HG02943 (cell line): ENCODE measurements around the gene TBXAS1.
"Not testable (repeated sequence)": the region's sequence is repeated elsewhere in the genome, so short reads cannot be mapped to it uniquely, and the experiment has no call there.

Experiments
- ATAC-seq: cut with Tn5 transposase; IDR thresholded peaks from one replicate; pipeline ENCODE4 v1.9.1; 2021; ENCODE audit warnings: mild to moderate bottlenecking, low read depth, moderate library complexity; ENCODE audit not compliant: unreplicated experiment

The TBXAS1 gene

DNA sequence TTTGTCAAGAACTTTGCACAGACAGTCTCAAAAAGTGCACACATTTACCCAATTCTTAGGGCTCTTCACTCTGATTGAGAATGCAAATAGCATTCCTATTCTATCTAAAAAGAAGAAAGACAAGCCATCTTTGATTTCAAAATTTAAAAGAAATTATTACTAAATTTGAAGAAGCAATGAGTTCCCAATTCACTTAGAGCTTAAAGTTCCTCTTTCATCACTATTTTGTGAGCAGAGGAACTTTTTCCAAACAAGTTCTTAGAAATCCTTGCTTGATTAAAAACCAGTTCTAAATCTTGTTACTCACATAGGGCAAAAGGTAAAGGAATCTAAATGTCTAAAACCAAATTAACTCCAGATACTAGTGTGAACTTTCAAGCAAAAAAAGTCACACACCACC, 56.4 kb downstream of the TBXAS1 start:
- no peak for ATAC-seq

DNA sequence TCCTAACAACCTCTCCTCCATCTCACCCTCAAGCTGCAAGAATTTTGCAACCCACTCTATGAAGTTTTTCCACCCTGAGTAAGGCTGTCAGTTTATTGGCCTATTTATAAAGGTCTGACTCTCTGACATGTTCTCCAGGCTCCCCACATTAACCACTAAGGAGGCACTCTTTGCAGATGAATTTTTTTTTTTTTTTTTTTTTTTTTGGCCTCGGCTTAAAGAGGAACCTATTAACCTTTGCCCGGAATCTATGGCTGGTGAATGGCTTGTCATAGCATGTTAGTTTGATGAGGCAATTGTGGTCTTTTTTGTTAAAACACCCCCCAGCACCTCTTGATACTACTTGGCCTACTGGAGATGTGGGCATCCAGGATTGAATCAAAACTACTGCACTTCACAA, 57.1 kb downstream of the TBXAS1 start:
- no peak for ATAC-seq

DNA sequence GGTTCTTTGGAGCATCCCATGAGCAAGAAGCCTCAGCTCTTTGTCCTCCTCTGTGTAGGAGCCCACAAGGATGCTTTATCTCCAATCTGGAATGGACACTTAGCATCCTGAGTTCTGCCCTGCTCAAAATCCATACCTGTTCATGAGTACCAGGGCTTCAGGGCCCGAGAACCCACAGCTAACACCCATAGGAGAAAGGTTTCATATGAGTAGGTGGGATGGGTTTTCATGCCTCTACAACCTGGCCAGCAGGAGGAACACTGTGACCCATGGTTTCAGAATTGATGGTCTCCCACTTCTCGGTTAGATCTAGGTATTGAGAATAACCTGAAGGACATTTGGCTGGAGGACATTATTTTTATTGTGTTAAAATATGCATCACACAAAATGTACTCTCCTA, 57.8 kb downstream of the TBXAS1 start:
- ATAC-seq: no peak

DNA sequence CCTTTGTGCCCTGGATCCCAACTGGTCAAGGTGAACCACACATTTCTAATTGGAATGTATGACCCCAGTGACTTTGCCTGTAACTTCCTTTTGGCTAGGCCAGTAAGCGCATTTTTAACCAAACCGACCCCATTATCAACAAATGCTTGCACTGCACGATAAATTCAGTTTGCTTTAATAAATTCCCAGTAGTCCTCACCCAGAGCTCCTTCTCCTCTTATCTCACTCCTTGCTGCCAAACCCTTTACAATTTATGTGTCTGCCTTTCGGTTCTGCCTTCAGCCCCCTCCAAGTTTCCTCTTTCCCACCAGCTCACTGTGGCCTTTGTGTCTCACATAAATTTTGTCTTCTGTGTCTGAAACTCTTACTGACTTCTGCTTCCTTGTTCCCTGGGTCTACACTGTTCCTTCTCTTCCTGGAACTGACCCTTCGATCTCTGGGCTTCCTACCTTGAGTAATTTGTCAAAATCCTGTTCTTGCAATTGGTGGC, 59.0 kb downstream of the TBXAS1 start:
- ATAC-seq: no peak

DNA sequence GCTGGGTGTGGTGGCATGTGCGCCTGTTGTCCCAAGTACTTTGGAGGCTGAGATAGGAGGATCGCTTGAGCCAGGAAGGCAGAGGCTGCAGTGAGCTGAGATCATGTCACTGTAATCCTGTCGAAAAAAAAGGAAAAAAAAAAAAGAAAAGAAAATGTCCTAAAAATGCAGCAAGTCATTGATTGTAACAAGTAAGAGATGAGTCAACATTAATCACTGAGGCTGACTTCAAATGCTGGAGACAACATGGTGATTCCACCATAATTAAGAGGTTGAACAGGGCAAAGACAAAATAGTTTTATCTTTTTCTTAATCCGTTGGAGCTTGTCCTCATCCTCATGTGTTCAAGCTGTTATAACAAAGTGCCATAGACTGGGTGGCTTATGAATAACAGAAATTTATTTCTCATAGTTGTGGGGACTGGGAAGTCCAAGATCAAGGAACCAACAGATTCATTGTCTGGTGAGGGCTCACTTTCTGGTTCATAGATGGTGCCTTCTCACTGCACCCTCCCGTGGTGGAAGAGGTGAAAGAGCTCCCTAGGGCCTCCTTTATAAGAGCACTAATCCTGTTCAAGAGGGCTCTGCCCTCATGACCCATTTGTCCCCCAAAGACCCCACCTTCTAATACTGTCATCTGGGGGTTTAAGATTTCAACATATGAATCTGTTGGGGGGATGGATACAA, 60.3 kb downstream of the TBXAS1 start:
- ATAC-seq: no peak

DNA sequence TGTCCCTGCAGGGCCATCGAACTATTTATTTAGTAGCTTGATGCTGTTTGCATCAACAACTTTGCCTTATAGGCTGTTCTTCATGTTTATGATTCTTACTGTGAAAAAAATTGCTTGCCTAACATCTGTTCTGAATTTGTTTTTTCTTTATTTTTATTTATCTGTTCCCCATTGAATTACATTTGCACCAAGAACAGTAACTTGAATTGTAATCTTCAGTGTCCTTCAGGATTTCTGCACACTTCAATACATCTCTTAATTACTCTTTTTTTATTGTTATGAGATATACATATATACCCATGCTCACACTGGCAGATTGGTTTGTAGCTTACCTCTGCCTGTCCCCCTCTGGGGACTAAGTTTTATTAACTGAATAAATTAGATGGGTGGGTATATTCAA, 64.4 kb downstream of the TBXAS1 start:
- ATAC-seq: no peak

DNA sequence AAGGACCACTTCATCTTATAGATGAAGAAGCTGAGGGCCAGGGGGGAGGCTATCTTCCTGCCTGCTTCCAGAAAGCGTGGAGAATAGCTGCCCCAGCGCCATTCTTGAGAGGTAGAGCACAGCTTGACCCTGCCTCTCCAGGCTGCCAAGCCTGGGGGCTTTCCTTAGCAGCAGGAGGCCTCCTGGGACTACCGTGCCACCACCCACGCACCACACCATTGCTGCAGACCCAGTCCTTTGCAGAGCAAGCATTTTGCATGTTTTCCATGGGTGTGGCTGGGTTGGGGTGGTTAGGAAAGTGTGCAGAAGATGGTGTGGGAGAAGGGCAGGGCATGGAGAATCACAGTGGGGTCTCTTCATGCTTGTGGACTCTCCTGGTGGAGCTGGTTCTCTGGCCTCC, 64.9 kb downstream of the TBXAS1 start:
- no peak for ATAC-seq

DNA sequence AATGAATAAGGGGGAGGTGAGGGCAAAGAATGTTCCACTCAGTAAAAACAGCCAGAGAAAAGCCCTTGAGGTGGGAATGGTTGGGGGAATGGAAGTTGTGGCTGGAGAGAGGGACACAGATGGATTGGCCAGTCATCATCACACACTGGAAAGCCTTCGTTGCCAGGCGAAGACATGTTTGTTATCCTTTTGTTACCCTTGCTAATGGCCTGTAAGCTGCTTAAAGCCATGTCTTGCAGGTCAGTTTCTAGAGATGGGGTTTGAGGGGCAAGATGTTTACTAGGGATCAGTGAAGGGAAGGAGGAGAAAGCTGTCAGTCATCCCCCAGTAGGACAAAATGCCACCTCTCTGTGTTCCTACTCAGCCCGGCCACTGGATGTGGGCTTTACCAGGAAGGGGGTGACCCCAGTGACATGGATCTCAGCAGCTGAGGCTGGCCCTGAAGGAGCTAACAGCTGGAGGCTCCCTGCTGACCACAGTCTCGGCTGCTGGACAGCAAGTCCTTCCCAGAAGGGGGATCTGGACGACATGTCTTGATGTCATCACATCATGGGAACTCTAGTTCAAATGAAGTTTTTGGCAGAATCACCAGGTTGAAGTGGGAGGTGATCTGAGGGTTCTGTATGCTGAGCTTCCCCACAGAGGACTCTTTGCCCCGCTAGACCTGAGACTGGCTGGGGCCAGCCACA, 66.2 kb downstream of the TBXAS1 start:
- ATAC-seq: no peak

DNA sequence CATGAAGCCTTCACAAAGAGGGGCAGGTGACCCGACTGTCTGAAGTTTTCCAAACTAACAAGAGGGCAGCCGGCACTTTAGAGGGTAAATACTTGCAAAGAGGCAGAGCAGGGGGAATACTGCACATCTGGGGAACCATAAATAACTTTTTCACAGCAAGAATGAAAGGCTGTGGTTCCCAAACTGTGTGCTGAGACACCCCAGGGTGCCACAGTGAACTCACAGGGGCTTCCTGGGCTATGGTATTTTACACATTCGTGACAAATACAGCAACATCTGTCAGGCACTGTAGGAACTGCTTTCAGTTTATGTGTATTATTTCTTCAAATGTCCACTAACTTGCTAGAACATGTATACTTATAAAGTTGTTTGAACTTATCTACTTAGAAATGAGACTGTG, 67.2 kb downstream of the TBXAS1 start:
- no peak for ATAC-seq

DNA sequence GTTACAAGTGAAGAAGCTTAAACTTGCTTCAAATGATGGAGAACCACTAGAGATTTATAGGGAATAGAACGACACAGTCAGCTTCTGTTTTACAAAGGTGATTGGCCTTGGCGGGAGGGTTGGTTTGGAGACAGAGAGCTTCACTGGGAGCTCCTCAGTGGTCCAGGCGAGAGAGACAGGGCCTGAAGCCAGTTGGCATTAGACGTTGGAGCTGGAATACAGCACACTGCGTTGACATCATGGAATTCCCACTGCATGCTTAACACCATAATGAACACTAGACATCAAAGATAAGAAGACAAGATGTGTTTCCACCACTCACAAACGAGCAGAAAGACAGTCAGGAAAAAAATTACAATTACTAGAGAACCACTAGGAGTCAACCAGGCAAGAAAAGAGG, 67.8 kb downstream of the TBXAS1 start:
- ATAC-seq: no peak

DNA sequence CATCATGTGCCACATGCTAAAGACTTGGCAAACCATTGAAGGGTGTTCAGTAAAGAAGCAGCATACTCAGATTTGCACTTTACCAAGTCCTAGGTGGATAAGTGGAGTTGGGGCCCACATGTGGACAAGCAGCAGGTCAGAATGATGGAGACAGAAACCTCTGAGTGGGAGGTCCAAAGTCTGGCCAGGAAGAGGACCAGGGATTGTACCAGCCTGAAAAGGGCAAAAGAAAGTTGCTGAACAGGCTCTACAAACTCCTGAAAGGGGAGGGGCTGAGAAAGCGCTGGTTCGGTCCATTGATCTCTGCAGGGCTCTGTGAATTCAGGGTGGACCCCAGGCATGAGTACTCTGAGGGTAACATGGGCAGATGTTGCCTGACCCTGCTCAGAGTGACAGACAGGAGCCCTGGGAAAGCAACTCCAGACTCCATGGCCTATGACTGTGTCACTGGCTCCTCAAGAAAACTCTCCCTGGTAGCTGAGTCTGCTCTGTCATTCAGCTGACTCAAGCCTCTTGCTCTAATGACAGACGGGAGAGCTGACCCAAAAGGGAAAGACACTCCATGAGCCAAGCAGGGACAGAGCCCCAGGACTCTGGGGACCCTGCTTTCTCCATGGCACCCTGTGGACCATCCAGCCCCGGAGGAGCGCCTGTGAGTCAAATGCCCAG, 68.5 kb downstream of the TBXAS1 start:
- ATAC-seq: no peak

DNA sequence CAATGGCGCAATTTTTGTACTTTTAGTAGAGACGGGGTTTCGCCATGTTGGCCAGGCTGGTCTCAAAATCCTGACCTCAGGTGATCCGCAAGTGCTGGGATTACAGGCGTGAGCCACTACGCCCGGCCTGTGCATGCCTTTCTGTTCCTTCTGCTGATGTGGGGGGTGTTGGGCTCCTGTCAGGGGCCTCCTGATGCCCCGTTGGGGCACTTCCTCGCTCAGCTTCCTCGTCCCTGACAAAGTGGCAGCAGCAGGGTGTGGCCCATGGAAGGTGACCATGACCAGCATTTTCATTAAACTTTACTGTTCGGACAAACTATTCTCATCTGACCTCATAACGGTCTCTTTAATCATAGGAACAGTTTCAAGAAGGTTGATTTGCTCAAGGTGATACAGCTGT, 69.4 kb downstream of the TBXAS1 start:
- ATAC-seq: no peak

DNA sequence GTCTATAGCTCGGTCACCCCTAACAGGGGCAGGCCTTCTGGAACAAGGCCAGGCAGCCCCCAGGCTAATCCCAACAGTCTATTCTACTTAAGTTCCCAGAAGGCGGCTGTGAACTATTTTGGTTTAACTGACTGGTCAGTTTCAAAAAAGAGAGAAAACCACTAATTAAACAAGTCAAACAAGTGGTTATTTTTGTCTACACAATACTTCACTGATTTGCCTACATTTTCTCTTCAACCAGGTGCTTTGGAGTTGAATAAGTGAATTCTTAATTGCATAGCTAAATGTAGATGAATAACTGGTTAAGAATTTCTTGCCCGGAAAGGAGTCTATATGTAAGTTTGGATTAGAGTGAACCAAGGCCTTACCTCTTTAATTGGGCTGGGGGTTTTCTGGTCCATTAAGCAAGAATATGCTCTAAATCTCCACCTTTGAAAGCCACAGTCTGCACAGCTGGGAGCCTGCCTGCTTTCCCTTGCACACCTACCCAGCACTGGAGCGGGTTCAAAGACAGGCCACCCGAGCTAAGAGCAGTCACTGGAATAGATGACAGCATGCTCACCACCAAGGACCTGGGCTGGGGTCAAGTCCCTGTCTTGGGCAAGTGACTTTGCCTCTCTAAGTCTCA, 70.4 kb downstream of the TBXAS1 start:
- no peak for ATAC-seq

DNA sequence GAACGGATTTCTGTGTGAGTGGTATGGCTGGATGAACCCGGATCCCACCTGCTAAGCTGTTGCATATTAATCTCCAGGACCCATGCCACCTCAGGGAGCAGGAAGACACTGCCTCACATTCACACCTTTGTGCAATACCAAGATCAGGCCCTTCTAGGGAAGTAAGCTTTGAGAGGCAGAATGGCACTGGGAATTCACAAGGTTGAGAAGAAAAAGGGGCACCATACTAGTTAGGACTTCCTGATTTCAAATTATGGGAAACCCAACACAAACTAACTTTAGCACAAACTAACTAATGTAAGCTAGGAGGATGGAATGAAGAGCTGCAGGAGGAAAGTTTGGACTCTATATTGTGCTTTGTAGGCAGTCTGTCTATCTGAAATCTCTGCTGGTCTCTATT, 71.3 kb downstream of the TBXAS1 start:
- no peak for ATAC-seq

DNA sequence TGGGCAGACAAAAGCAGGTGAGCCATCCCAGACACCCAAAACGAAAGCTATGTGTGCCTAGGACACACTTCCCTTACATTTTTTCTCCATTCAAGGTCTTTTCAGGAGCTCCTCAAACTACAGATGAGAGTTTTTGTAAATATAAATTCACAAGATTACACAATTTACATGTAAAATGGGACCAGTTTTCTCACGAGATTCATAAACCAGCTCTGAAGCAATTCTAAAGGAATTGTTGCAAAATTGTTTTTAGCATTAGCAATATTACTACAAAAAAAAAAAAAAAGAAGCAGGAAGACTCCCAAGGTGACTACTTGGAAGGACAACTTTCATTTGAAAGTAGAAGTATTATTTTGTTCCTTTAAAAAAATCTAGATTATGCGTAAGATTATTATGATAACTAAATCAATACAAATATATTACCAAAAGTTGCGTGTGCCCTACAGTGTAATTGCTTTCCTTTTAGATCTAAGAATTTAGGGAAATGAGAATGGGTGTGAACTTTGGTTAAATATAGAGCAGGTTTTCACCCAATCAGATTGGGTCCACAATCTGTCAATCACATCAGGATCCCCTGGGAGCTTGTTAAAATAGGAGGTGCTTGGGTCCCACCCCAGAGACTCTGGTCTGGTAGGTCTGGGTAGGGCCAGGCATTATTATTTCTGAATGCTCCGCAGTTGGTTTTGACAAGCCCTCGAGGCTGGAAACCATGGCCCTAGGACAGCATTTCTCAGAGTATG, 72.2 kb downstream of the TBXAS1 start:
- no peak for ATAC-seq

DNA sequence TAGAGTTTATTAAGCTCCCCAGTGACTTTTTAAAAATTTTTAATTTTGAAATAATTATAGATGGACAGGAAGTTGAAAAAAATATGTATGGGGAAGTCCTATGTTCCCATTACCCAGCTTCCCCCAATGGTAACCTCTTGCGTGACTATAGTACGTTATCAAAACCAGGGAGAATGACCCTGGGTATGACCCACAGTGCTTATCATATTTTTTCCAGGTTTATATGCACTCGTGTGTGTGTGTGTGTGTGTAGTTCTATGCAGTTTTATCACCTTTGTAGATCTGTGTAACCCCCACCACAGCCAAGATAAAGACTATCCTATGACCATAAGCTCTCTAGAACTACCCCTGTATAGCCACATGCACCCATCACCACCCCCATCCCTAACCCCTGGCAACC, 72.8 kb downstream of the TBXAS1 start:
- no peak for ATAC-seq

DNA sequence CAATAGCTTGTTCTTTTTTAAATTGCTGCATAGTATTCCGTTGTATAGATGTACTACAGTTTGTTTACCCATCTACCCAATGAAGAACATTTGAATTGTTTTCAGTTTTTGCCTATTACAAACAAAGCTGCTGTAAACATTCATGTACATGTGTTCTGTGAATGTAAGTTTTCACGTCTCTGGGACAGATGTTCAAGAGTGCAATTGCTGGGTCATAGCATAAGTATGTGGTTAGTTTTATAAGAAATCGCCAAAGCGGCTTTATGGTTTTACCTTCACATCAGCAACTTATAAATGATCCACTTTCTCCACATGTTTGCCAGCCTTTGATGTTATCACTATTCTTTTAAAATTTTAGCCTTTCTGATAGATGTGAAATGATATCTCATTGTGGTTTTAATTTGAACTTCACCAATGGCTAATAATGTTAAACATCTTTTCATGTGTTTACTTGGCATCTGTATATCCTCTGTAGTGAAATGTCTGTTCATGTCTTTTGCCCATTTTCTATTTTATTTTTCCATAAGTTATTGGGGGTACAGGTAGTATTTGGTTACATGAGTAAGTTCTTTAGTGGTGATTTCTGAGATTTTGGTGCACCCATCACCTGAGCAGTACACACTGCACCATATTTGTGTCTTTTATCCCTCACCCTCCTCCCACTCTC, 73.5 kb downstream of the TBXAS1 start:
- no peak for ATAC-seq

DNA sequence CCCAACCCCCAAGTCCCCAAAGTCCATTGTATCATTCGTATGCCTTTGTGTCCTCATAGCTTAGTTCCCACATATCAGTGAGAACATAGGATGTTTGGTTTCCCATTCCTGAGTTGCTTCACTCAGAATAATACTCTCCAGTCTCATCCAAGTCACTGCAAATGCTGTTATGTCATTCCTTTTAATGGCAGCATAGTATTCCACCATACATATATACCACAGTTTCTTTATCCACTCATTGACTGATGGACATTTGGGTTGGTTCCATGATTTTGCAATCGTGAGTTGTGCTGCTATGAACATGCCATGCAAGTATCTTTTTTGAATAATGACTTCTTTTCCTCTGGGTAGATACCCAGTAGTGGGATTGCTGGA, 74.0 kb downstream of the TBXAS1 start:
- ATAC-seq: not testable (repeated sequence)

DNA sequence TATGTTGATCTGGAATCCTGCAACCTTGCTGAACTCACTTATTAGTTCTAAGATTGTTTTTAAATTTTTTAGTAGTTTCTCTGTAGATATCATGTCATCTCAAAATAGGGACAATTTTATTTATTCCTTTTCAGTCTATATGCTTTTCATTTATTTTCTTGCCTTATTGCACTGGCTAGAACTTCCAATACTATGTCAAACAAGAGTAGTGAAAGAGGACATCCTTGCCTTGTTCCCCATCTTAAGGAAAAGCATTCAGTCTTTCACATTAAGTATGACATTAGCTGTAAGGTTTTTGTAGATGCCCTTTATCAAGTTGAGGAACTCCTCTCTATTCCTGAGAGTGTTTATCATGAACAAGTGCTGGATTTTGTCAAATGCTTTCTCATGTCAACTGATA, 77.8 kb downstream of the TBXAS1 start:
- no peak for ATAC-seq

DNA sequence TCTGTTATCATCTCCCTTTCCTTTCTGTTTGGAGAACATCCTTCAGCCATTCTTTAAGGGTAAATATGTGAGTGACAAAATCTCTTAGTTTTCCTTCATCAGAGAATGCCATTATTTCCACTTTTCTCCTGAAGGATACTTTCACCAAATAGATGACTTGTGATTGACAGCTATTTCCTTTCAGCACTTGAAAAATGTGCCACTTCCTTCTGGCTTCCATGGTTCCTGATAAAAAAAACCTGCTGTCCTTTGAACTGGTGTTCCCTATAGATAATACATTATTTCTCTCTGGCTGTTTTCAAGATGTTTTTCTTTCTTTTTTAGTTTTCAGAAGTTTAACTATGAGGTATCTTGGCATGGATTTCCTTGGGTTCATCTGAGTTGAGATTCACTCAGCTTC, 79.7 kb downstream of the TBXAS1 start:
- no peak for ATAC-seq
